Measurements from ENCODE around the gene HK1.
"Not testable (repeated sequence)": the region's sequence is repeated elsewhere in the genome, so short reads cannot be mapped to it uniquely, and the experiment has no call there.

GRCh38 chr10:69251417-69251816, 26.9 kb upstream of the HK1 start:
- TF ChIP-seq CTCF (IDR thresholded peaks at IDR 0.05; ENCODE audit: low read length); EZH2 (optimal IDR thresholded peaks at IDR 0.05; ENCODE audit: low read depth, low read length); EZH2phosphoT487 (IDR thresholded peaks at IDR 0.05; ENCODE audit: low read length): not testable (repeated sequence)

Measured in MM.1S (cell line).